ENCODE measurements around the gene MCF2L2.

MCF2L2 gene

GRCh38 chr3:183226333-183226890, 202.0 kb downstream of the MCF2L2 start:
- no peak for DNase-seq

- DNase-seq: no peak
Measured at GRCh38 chr3:183224180-183224970, 204.0 kb downstream of the MCF2L2 start.

- DNase-seq: no peak
Measured at GRCh38 chr3:183222631-183223235, 205.7 kb downstream of the MCF2L2 start.

GRCh38 chr3:183220828-183221227, 207.6 kb downstream of the MCF2L2 start:
- DNase-seq: no peak

- no peak for DNase-seq
Measured at GRCh38 chr3:183218826-183219225, 209.6 kb downstream of the MCF2L2 start.

- no peak for DNase-seq
Measured at GRCh38 chr3:183217548-183218332, 210.7 kb downstream of the MCF2L2 start.

- no peak for DNase-seq
Measured at GRCh38 chr3:183215591-183216202, 212.7 kb downstream of the MCF2L2 start.

GRCh38 chr3:183214277-183214612, 214.2 kb downstream of the MCF2L2 start:
- no peak for DNase-seq

GRCh38 chr3:183213415-183214276, 214.8 kb downstream of the MCF2L2 start:
- no peak for DNase-seq

GRCh38 chr3:183212565-183212964, 215.9 kb downstream of the MCF2L2 start:
- DNase-seq: no peak

GRCh38 chr3:183212096-183212495, 216.3 kb downstream of the MCF2L2 start:
- DNase-seq: no peak

- DNase-seq: no peak
Measured at GRCh38 chr3:183211352-183211751, 217.1 kb downstream of the MCF2L2 start.

GRCh38 chr3:183210862-183211341, 217.5 kb downstream of the MCF2L2 start:
- DNase-seq: no peak

GRCh38 chr3:183210341-183210740, 218.1 kb downstream of the MCF2L2 start:
- DNase-seq: no peak

GRCh38 chr3:183208800-183209199, 219.6 kb downstream of the MCF2L2 start:
- no peak for DNase-seq

- DNase-seq: no peak
Measured at GRCh38 chr3:183208260-183208659, 220.2 kb downstream of the MCF2L2 start.

GRCh38 chr3:183203670-183204069, 224.7 kb downstream of the MCF2L2 start:
- DNase-seq: no peak

- no peak for DNase-seq
Measured at GRCh38 chr3:183202004-183202722, 226.3 kb downstream of the MCF2L2 start.

- no peak for DNase-seq
Measured at GRCh38 chr3:183198939-183199338, 229.5 kb downstream of the MCF2L2 start.

- no peak for DNase-seq
Measured at GRCh38 chr3:183197734-183198133, 230.7 kb downstream of the MCF2L2 start.

GRCh38 chr3:183195266-183195665, 233.2 kb downstream of the MCF2L2 start:
- DNase-seq: no peak
